Thymus (tissue), 11 donors: Measurements from ENCODE around the gene ERFL. TPM values are rescaled to one million over a fixed set of nuclear protein-coding genes. Genes with fewer than 3 reads are reported as not detected.

ENCODE experiments used
- DNase-seq, 9 donors: peaks; one replicate each; pipeline ENCODE4 v3.0.0-alpha.2; 2013; ENCODE audit warnings: low spot score in 9 of 9, low read depth in 6 of 9, missing footprints in 1 of 9
- H3K27ac ChIP-seq, 2 donors: one replicate each; pipeline ENCODE4 v1.5.1; 2013; ENCODE audit warnings: control low read depth in 1 of 2, low read depth in 1 of 2, low read length in 1 of 2, mild to moderate bottlenecking in 1 of 2, moderate library complexity in 1 of 2
- H3K27me3 ChIP-seq, 2 donors: one replicate each; pipeline ENCODE4 v1.5.1; 2013; ENCODE audit warnings: low read length in 1 of 2; ENCODE audit not compliant: control insufficient read depth in 2 of 2, insufficient read depth in 1 of 2
- H3K36me3 ChIP-seq, 2 donors: one replicate each; pipeline ENCODE4 v1.5.1; 2013; ENCODE audit warnings: low read length in 1 of 2, mild to moderate bottlenecking in 1 of 2, moderate library complexity in 1 of 2; ENCODE audit not compliant: control insufficient read depth in 2 of 2, insufficient read depth in 2 of 2
- H3K4me1 ChIP-seq, 2 donors: one replicate each; pipeline ENCODE4 v1.5.1; 2013; ENCODE audit warnings: low read length in 2 of 2; ENCODE audit not compliant: control insufficient read depth in 2 of 2, insufficient read depth in 2 of 2
- H3K4me3 ChIP-seq, 2 donors: one replicate each; pipeline ENCODE4 v1.5.1; 2013; ENCODE audit warnings: low read length in 2 of 2, control low read depth in 1 of 2, mild to moderate bottlenecking in 1 of 2
- H3K9me3 ChIP-seq, 2 donors: one replicate each; pipeline ENCODE4 v1.5.1; 2013; ENCODE audit warnings: low read length in 1 of 2, mild to moderate bottlenecking in 1 of 2; ENCODE audit not compliant: control insufficient read depth in 2 of 2, insufficient read depth in 1 of 2
- WGBS: extraction: QIAGEN DNeasy Blood & Tissue Kit; methylation state at CpG from one replicate; pipeline ENCODE4 v1.1.7; 2013; 5-methylcytosine and 5-hydroxymethylcytosine counted together
- polyA plus RNA-seq: library from polyadenylated mRNA; stranded (reverse); fragments of 200-250 nt; gene quantifications from one replicate; pipeline ENCODE4 v1.2.3, GENCODE V29; 2013
- total RNA-seq: library from RNA; stranded (reverse); fragments of 120-200 nt; gene quantifications from one replicate; pipeline ENCODE4 v1.2.4, GENCODE V29; 2013
- donor health status: healthy.

The ERFL gene
- total and polyA plus RNA-seq, 2 donors = 0.09 to 3.5 TPM

DNA sequence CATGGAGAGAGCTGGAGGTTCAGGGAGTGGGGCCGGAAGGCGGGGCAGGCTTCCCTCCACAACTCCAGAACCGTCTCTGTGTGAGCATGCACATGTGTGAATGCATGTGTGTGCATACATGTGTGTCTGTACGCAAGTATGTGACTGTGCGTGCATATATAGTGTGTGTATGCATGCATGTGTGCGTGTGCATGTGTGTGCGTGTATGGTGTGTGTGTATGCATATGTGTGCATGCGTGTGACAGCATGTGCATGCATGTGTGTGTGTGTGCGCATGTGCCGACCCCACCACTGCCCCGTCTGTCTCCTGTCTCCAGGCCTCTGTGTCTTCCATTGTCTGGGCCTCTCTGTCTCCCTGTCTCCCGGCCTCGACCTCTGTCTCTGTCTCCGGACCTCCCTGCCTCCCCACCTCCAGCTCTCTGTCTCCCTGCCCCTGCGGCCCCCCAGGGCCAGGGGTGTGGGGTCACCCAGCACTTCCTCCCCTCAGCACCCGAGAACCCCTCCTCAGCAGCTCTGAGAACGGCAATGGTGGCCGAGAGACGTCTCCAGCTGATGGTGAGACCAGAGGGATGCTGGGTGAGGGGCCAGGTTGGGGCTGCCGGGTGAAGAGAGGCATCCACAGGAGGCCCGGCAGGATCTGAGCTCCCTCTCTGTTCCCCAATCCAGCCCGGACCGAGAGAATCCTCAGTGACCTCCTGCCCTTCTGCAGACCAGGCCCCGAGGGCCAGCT lies 22.8 kb downstream of the ERFL start:
- H3K9me3 ChIP-seq = peaks cover 0 to 2% of the 10 kb centered on the region in 2 donors
- H3K36me3 ChIP-seq = peaks cover 72 to 79% of the 10 kb centered on the region in 2 donors
- no peaks in the 10 kb centered on the region for H3K4me1 ChIP-seq
- H3K27ac ChIP-seq = no peak overlapping the region
- no peak overlapping the region for H3K4me3 ChIP-seq
- H3K27me3 ChIP-seq = peaks cover 0 to 16% of the 10 kb centered on the region in 2 donors
- DNase-seq = no peak
- WGBS = 97% methylated on average over 24 of the region's 24 CpGs

DNA sequence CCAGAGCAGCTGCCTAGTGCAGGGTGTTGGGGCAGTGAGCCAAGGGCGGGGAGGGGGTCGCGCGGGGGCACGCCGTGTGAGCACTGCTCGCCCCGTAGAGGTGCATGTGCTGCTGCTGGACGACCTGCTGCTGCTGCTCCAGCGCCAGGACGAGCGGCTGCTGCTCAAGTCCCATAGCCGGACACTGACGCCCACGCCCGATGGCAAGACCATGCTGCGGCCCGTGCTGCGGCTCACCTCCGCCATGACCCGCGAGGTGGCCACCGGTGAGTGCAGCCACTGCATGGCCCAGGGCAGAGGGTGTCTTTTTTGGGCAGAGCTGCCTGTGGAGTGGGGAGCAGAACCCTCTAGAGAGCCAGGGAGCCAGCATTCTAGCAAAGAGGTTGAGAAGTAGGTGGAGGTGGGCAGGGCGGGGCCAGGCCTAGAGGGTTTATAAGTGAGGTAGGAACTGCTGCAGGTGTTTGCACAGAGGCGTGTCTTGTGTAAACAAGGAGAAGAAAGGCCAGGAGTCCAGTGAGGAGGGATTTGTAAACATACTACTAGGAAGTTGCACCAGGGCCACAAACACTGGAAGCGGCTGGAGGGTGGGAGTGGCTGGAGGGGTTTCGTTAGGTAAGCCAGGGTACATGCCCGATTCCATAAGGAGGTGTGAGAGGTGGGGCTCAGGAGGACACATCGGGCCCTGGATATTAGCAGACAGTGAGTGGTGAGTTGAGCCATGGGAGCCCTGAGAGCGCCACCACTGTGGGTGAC lies 24.0 kb downstream of the ERFL start:
- Histone ChIP-seq H3K4me1 (no peaks in the 10 kb centered on the region), H3K36me3 (peaks cover 81 to 86% of the 10 kb centered on the region in 2 donors), H3K9me3 (peaks cover 0 to 2% of the 10 kb centered on the region in 2 donors), H3K4me3 (no peak overlapping the region), H3K27me3 (peaks cover 0 to 5% of the 10 kb centered on the region in 2 donors), H3K27ac (no peak overlapping the region)
- 97% methylated on average over 30 of the region's 30 CpGs for WGBS
- no peak for DNase-seq

DNA sequence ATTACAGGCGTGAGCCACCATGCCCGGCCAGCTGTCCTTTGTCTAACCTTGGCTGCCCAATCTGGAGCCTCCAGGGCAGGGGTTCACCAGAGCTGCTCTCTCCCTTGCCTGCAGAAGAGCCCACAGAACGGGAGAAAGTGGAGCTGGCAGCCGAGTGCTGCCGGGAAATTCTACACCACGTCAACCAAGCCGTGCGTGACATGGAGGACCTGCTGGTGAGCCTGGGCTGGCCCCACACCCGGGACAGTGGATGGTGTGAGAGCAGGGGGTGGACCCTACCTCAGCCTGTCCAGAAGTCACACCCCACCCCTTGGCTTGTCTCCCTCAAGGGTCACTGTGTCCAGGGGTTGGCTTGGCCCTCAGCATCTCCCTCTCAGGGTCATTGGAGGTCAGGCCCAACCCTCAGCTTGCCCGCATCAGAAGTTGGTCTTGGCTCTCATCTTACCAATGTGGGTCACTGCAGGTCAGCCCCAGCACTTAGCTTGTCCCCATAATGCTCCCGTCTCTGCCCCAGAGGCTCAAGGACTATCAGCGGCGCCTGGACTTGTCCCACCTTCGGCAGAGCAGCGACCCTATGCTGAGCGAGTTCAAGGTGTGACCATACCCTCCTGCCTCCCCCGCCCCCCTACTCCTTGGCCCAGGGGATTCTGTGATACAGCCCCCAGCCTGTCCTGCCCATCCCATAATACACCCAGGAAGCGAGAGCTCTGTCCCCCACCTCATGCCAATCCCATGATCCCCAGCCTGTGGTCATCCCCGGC lies 24.9 kb downstream of the ERFL start:
- Histone ChIP-seq H3K9me3 (peaks cover 0 to 2% of the 10 kb centered on the region in 2 donors), H3K4me1 (no peaks in the 10 kb centered on the region), H3K27ac (no peak overlapping the region), H3K36me3 (peaks cover 90 to 91% of the 10 kb centered on the region in 2 donors), H3K4me3 (no peak overlapping the region), H3K27me3 (no peaks in the 10 kb centered on the region)
- no peak for DNase-seq
- WGBS = 96% methylated on average over 19 of the region's 19 CpGs

DNA sequence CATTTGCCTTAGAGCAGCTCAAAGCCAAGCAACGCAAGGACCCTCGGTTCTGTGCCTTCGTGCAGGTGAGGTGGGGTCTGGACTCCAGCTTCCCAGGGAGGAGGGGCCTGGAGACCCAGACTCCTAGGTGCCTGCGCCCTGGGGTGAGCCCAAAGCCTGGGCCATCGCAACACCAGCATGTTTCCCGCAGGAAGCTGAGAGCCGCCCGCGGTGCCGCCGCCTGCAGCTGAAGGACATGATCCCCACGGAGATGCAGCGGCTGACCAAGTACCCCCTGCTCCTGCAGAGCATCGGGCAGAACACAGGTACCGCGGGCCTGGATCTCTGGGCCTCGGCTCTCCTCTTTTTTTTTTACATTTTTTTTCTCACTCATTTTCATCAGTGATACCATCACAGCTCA lies 25.7 kb downstream of the ERFL start:
- H3K4me3 ChIP-seq = no peak overlapping the region
- H3K27ac ChIP-seq = no peak overlapping the region
- peaks cover 92 to 95% of the 10 kb centered on the region in 2 donors for H3K36me3 ChIP-seq
- no peaks in the 10 kb centered on the region for H3K4me1 ChIP-seq
- H3K27me3 ChIP-seq = no peaks in the 10 kb centered on the region
- DNase-seq = no peak
- H3K9me3 ChIP-seq = peaks cover 0 to 2% of the 10 kb centered on the region in 2 donors
- WGBS = 99% methylated on average over 17 of the region's 17 CpGs

DNA sequence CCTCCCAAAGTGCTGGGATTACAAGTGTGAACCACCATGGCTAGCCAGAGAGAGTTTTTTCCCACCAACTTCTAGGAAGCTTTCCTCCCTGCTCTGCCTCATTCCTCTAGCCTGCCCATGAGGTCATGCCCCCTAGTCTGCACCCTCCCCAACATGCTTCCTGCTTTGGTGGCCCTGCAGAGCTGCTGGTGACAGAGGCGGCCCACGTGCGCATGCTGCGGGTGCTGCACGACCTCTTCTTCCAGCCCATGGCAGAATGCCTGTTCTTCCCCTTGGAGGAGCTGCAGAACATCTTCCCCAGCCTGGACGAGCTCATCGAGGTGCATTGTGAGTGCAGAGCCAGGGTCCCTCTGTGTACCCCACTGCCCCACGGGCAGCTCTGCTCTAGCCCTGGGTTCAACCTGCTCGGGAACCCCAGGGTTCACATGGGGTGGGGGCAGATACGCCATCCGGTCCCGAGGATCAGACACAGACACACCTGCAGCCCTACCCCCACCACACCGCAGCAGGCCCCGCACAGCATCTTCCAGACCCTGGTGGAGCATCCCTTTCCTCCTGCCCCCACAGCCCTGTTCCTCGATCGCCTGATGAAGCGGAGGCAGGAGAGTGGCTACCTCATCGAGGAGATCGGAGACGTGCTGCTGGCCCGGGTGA lies 26.4 kb downstream of the ERFL start:
- 97% methylated on average over 21 of the region's 21 CpGs for WGBS

DNA sequence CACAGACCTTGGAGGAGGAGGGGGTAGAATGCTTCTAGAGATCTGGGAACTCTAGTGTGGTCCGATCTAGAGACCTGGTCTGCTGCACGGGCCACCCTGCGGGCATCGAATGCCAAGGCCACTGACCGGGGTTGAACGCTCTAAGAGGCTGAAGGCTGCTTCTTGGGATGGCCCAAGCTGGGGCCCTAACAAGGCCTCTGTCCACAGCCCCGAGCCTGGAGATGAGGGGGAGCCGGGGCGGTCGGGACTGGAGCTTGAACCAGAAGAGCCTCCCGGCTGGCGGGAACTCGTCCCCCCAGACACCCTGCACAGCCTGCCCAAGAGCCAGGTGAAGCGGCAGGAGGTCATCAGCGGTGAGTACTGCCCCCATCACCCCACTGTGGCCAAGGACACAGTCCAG lies 30.0 kb downstream of the ERFL start:
- DNase-seq = no peak
- no peak overlapping the region for H3K4me3 ChIP-seq
- no peak overlapping the region for H3K27ac ChIP-seq
- H3K36me3 ChIP-seq = peaks cover 81 to 84% of the 10 kb centered on the region in 2 donors
- no peaks in the 10 kb centered on the region for H3K4me1 ChIP-seq
- WGBS = 97% methylated on average over 15 of the region's 15 CpGs
- H3K9me3 ChIP-seq = no peaks in the 10 kb centered on the region
- H3K27me3 ChIP-seq = no peaks in the 10 kb centered on the region

More for the DNA sequence above, 26.4 kb downstream of the ERFL start:
- Histone ChIP-seq H3K9me3 (peaks cover 0 to 2% of the 10 kb centered on the region in 2 donors), H3K4me1 (no peaks in the 10 kb centered on the region), H3K4me3 (no peak overlapping the region), H3K27me3 (no peaks in the 10 kb centered on the region), H3K36me3 (peaks cover 92% of the 10 kb centered on the region in 2 donors), H3K27ac (no peak overlapping the region)
- no peak for DNase-seq

DNA sequence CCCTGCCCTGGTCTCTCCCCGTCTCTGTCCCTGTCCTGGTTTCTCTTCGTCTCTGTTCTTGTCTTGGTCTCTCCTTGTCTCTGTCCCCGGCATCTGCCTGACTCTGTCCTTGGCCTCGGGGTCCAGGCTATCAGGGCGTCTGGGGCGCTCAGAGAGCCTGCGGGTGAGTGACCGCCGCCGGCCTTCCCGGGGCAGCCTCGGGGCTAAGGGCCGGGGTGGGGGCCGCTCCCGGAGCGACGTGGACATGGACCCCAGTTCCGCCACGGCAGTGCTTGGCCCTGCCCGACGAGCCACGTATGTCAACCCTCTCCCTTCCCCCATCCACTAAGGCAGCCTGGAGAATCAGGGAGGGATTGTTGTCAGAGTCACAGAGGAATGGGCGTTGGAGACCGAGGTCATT lies 30.4 kb downstream of the ERFL start:
- H3K9me3 ChIP-seq = no peaks in the 10 kb centered on the region
- no peak overlapping the region for H3K27ac ChIP-seq
- H3K27me3 ChIP-seq = no peaks in the 10 kb centered on the region
- H3K4me1 ChIP-seq = peaks cover 0 to 2% of the 10 kb centered on the region in 2 donors
- DNase-seq = no peak
- peaks cover 80 to 84% of the 10 kb centered on the region in 2 donors for H3K36me3 ChIP-seq
- 97% methylated on average over 24 of the region's 24 CpGs for WGBS
- no peak overlapping the region for H3K4me3 ChIP-seq

DNA sequence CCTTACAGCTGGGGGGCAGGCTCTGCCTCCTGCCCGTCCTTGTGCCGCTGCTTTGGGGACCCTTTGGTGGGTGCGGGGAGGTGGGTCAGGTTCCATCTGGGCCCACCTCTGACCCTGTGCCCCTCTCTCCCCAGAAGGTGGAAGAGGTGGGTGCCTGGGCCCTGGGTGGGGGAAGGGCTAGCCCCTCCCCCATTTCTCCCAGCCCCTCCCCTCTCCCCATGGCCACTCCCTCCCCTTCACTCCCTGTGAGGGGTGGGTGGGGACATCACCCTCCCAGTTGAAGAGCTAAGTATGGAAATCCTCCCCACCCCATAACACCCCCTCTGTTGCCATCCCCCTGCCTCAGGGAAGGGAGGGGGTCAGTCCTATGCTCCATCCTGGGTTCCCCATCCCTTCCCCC lies 31.1 kb downstream of the ERFL start:
- no peak for DNase-seq
- Histone ChIP-seq H3K4me1 (peaks cover 0 to 7% of the 10 kb centered on the region in 2 donors), H3K4me3 (no peak overlapping the region), H3K9me3 (no peaks in the 10 kb centered on the region), H3K27ac (no peak overlapping the region), H3K27me3 (no peaks in the 10 kb centered on the region), H3K36me3 (peaks cover 80 to 84% of the 10 kb centered on the region in 2 donors)
- WGBS = 98% methylated on average over 3 of the region's 3 CpGs
